Fibroblast of villous mesenchyme (primary cell): Measurements from ENCODE around the gene AFDN. TPM values are rescaled to one million over a fixed set of nuclear protein-coding genes. Genes with fewer than 3 reads are reported as not detected.

Source experiments
- DNase-seq: peaks from one replicate; pipeline ENCODE4 v3.0.0-alpha.2; 2010; ENCODE audit warnings: low read depth
- H3K4me3 ChIP-seq: 2 replicates; pipeline ENCODE4 v1.5.1; 2011; ENCODE audit warnings: low read depth, mild to moderate bottlenecking, low read length
- total RNA-seq: library from RNA; depleted of rRNA; stranded (reverse); fragments of >200 nt; gene quantifications from 2 replicates; pipeline ENCODE4 v1.2.3, GENCODE V29; 2012
- TF ChIP-seq, protein P1 (sequence below): IDR thresholded peaks from 2 replicates; pipeline ENCODE4 v1.5.1; 2012; ENCODE audit warnings: low read depth, mild to moderate bottlenecking, low read length; ENCODE audit not compliant: insufficient read depth

AFDN gene
- total RNA-seq, 1 donor, result 37.1 TPM

DNA sequence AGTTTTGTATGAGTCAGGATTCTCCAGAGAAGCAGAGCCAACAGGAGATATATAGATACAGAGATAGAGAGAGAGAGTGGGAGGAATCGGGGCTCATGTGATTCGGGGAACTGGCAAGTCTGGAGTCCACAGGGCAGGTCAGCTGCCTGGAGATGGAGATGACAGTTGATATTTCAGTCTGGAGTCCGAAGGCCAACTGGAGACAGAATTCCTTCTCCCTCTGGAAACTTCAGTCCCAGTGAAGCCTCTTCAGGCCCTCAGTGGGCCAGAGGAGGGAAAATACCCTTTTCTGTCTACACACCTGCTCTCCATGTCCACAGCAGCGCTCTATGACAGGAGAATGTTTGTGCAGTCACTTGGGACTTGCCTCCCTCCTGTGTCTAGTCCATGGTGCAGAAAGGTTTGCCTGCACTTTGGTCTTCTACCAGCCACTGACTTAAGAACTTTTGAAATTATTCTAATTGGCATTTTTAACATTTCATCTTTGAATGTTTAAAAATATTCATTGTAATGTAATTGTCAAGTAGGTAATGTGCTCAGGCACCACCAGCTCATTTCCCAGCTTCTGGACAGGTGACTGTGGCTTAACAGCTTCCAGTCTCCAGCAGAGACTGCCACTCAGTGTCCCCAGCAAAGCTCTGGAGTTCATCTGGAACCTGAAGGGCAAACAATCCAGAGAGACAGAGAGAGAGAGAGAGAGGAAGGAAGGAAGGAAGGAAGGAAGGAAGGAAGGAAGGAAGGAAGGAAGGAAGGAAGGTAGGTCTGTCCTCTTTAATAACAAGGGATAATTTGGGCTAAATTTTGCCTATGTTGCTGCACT lies 43.8 kb upstream of the AFDN start:
- H3K4me3 ChIP-seq, result no peak overlapping the region
- TF ChIP-seq, protein P1, sequence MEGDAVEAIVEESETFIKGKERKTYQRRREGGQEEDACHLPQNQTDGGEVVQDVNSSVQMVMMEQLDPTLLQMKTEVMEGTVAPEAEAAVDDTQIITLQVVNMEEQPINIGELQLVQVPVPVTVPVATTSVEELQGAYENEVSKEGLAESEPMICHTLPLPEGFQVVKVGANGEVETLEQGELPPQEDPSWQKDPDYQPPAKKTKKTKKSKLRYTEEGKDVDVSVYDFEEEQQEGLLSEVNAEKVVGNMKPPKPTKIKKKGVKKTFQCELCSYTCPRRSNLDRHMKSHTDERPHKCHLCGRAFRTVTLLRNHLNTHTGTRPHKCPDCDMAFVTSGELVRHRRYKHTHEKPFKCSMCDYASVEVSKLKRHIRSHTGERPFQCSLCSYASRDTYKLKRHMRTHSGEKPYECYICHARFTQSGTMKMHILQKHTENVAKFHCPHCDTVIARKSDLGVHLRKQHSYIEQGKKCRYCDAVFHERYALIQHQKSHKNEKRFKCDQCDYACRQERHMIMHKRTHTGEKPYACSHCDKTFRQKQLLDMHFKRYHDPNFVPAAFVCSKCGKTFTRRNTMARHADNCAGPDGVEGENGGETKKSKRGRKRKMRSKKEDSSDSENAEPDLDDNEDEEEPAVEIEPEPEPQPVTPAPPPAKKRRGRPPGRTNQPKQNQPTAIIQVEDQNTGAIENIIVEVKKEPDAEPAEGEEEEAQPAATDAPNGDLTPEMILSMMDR, result no peak
- DNase-seq, result no peak

DNA sequence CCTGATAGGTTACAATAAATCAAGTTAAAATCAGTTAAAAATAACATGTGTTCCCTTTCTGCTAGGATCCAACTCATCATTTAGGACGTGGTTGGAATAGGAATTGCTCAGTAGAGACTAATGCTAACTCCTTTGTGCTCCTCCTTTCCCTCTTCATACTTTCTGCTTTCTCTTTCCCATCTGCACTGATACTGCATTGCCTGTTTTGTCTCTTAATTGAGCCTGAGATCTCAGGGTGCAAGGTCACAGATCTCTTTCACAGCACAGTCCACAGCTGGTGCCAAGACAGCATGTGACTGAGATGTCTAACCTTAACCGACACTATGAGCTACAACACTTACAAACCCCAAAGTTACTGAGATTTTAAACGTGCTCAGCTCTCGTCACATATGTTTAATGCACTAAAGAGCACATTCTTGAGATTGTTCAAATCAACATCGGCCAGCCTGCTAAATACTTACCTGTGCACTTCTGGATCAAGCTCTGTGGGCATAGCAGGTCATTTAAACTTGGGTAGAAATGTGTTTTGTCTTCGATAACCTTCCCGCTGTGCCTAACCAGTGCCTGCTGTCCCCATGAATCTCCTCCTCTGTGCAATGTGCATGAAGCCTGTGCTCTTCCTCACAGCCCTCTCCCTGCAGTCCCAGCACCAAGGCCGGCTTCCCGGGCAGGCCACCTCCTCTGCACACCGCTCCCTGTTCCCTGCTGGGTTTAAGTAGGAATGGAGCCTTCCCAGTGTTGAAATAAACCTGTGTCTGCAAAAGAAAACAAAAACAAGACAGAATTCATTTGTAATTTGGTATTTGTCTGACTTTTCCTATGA lies 39.6 kb upstream of the AFDN start:
- no peak for DNase-seq
- no peak overlapping the region for H3K4me3 ChIP-seq
- TF ChIP-seq, protein P1, result no peak

DNA sequence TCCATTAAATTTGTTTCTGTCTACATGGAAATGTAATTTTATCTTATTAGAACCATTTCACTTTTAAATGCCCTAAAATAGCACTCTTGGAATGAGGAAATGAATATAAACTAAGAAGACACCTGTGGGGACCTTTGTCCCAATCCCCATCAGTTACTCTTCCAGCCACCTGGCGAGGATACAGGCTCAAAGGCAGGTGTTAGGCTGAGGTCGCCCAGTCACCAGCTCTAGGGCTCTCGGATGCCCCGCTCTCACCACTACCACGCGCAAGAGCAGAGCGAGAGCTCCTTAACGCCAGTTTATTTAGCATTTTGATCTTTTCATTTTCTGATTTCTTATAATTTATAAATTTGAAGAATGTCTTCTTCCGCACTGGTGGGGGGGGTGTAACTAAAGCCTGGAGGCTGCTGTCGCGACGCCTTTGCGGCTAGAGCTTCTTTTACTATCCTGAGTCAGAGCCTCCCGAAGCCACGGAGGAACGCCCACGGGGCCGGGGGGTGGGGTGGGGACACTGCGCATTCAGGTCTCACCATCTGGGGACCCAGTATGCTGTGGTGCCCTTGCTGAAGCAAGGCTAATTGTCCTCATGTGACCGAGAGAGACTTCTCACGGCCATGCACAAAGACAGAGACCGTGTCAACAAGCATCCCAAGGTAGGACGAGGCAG lies 38.7 kb upstream of the AFDN start:
- H3K4me3 ChIP-seq, result no peak overlapping the region
- no peak for DNase-seq
- TF ChIP-seq, protein P1, result no peak

DNA sequence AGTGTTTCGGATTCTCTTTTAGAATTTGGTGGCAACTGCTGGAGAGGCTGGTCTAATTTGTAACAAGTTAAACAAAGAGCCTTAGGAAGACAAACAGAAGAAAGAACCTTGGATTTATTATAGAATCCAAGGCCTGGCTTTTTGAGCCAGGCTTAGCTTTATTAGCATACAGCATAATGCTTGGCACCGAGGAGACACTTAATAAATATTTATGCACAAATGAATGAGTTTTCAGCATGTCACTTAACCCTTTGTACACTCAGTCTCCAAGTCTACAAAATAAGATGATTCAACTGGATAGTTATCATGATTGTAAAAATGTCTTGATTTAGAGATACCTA lies 38.2 kb upstream of the AFDN start:
- no peak for DNase-seq
- TF ChIP-seq, protein P1, result no peak
- no peak overlapping the region for H3K4me3 ChIP-seq

DNA sequence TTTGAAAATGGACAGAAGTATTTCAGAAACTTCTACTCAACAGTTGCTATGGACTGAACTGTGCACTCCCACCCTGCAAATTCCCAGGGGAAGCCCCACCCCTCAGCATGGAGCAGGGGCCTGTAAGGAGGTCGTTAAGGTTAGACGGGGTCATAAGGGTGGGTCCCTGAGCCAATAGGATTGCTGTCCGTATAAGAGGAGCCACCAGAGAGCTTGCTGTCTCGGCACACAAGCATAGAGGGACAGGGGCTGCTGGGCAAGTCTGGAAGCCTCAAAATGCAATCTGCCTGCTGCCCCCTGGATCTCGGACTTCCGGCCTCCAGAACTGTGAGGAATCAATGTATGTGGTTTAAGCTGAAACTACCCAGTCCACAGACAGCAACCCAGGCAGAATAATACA lies 37.4 kb upstream of the AFDN start:
- H3K4me3 ChIP-seq, result no peak overlapping the region
- TF ChIP-seq, protein P1, result no peak

DNA sequence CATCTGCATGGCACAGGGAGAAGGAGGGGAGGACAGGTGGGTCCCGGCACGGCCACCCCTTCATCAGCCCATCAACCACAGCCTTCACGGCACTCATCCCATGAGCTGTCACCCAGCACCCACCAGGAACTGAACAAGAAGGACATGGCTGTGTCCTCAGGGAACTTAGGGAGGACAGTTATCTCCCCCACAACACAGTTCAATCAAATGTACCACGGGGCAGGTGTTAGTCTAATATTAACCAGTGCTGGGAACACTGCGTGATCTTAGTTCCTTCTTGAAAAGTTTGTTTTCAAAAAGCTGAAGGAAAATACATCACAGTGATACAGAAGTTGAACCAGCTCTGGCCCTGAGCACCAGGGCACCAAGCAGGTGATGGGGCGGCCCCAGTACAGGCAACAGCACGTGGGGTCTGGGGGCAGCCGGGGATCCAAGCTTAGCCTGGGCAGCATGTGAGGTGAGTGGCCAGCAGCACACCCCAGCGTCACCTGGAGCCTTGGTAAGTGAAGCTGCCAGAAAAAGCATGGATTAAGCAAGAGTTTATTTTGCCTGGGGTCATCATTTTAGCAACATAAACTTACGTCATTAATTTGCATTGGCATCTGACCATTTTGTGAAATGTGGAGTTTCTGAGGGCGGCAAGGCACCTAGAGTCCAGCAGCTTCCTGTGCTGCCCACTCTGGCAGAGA lies 35.5 kb upstream of the AFDN start:
- H3K4me3 ChIP-seq, result no peak overlapping the region
- TF ChIP-seq, protein P1, result no peak
- DNase-seq, result no peak

More for the DNA sequence above, 37.4 kb upstream of the AFDN start:
- no peak for DNase-seq
